Measurements from ENCODE around the gene LRRC25.
"Not testable (repeated sequence)": the region's sequence is repeated elsewhere in the genome, so short reads cannot be mapped to it uniquely, and the experiment has no call there.

Gene LRRC25

GRCh38 chr19:18385359-18385674 is 12.1 kb downstream of the LRRC25 start:
- in situ Hi-C loops (cut with HindIII; ENCODE audit: low sequenced_read_pairs): no loop called here

DNA sequence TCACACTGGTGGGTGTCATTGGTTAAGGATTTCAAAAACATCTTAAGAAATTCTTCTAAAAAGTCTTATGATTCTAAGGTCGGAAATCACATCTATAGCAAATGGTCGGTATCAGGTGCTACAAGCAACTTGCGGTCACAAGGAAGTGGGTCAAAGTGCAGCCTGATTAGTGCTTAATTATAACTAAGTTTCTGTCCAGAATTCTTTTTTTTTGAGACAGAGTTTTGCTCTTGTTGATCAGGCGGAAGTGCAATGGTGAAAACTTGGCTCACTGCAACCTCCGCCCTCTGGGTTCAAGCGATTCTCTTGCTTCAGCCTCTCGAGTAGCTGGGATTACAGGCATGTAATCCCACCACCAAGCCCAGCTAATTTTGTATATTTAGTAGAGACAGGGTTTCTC is 12.6 kb downstream of the LRRC25 start:
- in situ Hi-C loops (cut with HindIII; ENCODE audit: low sequenced_read_pairs): no loop called here

DNA sequence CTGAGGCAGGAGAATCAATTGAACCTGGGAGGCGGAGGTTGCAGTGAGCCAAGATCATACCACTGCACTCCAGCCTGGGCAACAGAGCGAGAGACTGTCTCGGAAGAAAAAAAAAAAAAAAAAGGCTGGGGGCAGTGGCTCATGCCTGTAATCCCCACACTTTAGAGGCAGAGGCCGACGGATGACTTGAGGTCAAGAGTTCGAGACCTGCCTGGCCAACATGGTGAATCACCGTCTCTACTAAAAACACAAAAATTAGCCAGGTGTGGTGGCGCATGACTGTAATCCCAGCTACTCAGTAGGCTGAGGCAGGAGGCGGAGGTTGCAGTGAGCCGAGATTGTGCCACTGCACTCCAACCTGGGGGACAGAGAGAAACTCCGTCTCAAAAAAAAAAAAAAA is 13.8 kb downstream of the LRRC25 start:
- in situ Hi-C loops (cut with HindIII; ENCODE audit: low sequenced_read_pairs): not testable (repeated sequence)

GRCh38 chr19:18380843-18381242 is 16.6 kb downstream of the LRRC25 start:
- in situ Hi-C loops (cut with HindIII; ENCODE audit: low sequenced_read_pairs): no loop called here

GRCh38 chr19:18379803-18380747 is 17.3 kb downstream of the LRRC25 start:
- in situ Hi-C loops (cut with HindIII; ENCODE audit: low sequenced_read_pairs): no loop called here

DNA sequence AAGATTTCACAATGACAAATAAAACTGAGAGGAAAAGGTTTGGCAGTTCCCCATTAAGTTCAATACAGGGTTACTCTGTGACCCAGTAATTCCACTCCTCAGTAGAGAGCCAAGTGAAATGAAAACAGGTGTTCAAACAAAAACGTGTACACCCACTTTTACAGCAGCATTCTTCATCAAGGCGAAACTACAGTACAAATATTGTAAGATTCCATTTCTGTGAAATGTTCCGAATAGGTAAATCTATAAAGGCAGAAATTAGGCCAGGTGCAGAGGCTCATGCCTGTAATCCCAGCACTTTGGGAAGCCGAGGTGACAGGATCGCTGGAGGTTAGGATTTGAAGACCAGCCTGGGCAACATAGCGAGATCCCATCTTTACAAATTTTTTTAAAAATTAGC is 20.4 kb downstream of the LRRC25 start:
- in situ Hi-C loops (cut with HindIII; ENCODE audit: low sequenced_read_pairs): no loop called here

DNA sequence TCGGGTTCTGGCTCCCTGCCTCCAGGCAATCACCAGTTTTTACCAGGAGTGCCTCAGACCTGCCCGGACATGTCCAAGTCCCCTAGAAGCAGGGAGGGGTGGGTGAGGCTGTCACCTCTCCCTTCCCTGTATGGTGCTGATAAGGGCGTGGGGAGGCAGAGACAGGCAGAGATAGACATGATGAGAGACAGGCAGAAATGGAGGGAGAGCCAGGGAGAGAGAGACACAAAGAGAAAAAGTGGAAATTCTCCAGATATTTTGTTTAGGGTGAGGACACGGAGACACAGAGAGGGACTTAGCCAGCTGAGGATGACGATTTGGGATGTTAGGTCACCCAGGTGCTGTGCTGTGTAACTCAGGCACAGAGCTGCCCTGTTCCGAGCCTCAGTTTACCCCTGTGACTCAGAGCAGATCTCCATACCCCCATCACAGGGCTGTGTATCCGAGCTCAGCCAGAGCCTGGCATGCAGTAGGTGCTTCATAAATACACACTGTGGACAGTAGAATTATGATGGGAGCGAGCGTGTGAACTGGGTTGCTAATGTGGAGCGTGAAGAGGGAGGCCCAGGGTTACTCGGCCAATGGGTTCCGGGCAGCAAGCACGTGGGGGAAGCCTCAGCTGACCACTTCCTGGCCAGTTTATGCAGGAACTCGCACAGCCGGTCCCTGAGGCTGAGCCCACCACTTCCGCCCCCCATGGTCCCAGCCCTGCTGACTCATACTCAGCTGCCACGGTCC is 23.4 kb downstream of the LRRC25 start:
- in situ Hi-C loops (cut with HindIII; ENCODE audit: low sequenced_read_pairs): no loop called here

DNA sequence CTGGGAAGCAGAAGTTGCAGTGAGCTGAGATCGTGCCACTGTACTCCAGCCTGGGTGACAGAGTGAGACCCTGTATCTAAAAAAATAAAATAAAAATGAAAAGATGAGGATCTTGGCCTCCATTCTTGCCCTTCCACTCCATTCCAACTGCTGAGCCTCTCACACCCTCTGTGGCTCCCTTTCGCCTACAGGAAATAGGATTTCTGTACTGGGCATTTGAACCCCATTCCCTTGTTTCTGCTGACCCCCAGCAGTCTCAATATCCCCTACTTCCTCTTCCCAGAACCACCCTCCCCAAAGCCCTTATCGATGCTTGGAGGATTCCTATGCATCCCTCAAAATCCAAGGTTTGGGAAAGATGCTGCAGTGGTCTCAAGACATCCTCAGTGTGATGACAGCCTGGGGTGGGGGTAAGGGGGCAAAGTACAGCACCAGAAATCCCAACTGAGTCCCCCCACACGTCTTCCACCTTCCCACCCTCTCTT is 24.0 kb downstream of the LRRC25 start:
- in situ Hi-C loops (cut with HindIII; ENCODE audit: low sequenced_read_pairs): no loop called here

DNA sequence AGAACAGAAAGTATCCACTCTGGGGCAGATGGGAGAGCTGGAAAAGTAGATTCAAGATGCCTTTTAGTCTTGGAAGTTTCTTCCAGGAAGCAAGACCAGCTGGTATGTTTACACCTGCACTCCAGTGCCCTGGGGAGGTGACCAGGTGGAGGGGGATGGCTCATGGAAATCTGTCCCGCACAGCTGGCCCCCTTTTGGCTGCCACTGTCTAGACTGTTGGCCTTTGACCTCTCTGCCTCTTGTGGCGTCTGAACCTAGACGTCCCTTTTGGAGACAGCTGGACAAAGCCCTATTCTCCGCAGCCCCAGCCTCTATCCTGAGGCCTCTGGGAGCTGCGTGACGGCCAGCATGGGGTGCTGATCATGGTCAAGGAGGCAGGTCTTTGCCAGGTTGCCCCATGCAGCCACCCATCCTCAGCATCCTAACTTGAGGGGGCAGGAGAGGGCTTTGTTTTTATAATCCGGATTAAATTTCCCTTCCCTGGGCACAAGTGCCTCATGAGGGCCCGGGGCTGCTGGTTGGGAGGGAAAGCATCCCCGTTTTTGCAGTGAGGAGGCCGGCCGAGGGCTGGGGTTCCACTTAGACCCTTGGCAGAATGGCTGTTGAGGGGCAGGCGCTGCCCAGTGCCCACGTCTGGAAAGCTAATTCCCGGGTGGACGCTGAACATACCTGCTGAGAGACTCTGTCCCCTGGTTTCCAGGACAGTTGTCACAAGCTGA is 28.8 kb downstream of the LRRC25 start:
- in situ Hi-C loops (cut with HindIII; ENCODE audit: low sequenced_read_pairs): no loop called here

- in situ Hi-C loops (cut with HindIII; ENCODE audit: low sequenced_read_pairs): no loop called here
Measured at GRCh38 chr19:18366021-18366435, 31.4 kb downstream of the LRRC25 start.

DNA sequence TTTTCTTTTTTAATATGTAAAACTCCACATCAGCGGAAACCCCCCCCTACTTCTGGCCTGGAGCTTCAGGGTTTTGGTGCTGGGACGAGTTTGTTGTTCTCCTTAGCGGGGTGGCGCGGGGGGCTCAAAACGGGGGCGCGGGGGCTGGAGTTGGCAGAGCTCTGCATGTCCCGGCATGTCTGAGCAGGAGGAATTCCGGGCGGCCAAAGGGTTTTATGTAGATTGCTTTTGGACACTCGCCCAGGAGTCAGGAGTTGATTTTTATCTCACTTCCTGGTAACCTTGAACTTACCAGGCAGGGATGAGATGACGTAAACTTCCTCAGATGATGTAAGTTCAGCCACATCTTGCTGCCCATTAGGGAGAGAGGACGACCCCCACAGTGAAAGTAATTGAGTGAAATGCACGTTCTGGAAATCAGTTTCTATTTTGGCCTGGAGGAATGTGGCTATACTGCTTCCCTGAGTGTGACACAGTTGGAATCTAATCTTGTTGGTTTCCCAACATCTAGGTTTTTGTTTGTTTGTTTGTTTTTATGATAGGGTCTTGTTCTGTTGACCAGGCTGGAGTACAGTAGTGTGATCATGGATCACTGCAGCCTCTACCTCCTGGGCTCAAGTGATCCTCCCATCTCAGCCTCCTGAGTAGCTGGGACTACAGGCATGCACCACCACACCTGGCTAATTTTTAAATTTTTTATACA is 32.4 kb downstream of the LRRC25 start:
- in situ Hi-C loops (cut with HindIII; ENCODE audit: low sequenced_read_pairs): no loop called here

DNA sequence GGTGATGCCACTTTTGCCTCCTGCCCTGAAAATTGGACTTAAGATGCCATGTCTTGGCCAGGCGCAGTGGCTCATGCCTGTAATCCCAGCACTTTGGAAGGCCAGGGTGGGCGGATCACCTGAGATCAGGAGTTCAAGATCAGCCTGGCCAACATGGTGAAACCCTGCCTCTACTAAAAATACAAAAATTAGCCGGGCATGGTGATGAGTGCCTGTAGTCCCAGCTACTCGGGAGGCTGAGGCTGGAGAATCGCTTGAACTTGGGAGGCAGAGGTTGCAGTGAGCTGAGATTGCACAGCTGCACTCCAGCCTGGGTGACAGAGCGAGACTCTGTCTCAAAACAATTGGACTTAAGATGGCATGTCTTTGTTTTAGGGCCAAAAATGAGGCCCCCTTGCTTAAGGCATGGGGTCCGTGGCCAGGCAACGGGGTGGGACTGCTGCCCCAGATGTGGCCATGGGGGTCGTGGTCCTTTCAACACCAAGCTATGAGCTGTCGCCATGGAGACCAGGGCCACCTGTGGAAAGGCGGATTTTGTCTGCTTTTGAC is 33.1 kb downstream of the LRRC25 start:
- in situ Hi-C loops (cut with HindIII; ENCODE audit: low sequenced_read_pairs): not testable (repeated sequence)

GRCh38 chr19:18363787-18364186 is 33.6 kb downstream of the LRRC25 start:
- in situ Hi-C loops (cut with HindIII; ENCODE audit: low sequenced_read_pairs): no loop called here

DNA sequence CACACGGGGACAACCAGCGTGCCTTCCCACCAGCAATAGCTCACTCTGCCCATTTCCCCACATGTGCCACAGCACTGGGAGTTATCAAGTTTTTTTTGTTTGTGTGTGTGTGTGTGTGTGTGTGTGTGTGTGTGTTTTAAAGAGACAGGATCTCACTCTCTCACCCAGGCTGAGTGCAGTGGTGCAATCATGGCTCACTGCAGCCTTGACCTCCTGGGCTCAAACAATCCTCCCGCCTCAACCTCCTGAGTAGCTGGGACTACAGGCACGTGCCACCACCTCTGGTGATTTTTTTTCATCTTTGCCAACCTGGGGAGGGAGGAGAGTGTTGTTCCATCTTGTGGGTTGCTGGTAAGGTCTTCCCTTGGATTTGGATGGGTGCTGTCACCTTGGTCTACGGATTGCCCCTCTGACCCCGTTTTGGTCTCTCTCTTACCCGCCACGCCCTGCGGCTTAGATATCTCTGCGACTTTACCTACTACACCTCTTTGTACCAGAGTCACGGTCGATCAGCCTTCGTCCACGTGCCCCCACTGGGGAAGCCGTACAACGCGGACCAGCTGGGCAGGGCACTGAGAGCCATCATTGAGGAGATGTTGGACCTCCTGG is 34.4 kb downstream of the LRRC25 start:
- in situ Hi-C loops (cut with HindIII; ENCODE audit: low sequenced_read_pairs): no loop called here

DNA sequence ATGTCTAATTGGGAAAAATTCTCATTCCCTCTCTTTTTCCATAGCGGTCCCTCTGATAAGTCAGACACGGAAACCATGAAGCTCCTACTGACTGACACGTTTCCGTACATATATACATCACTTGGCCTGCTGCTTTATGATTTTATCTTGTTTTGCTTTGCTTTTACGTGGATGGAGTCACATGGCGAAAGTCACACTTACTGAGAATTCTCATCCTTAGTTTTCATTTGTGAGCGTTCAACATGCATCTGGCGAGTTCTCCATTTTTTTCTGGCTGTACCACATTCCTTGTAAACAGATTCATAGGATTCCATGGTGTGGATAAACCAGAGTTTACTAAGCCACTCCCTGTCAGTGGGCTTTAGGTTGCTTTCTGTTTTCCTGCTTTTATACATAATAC is 35.8 kb downstream of the LRRC25 start:
- in situ Hi-C loops (cut with HindIII; ENCODE audit: low sequenced_read_pairs): no loop called here

DNA sequence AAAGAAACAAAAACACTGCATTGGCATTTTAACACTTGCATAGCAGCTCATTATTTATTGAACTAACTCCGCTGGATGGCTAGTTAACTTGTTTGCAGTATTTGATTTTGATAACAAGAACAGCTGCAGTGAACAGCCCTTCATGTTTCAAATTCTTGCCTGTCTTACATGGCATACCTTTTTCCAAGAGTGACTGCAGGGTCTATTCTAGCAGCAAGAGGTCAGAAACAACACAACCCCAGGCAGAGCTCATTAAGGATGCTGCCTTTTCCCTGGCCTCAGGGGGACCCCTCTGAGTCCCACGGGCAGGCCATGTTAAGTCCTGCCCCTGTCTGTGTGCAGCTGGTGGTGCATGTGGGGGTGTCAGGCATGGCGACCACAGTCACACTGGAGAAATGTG is 40.4 kb downstream of the LRRC25 start:
- in situ Hi-C loops (cut with HindIII; ENCODE audit: low sequenced_read_pairs): no loop called here

DNA sequence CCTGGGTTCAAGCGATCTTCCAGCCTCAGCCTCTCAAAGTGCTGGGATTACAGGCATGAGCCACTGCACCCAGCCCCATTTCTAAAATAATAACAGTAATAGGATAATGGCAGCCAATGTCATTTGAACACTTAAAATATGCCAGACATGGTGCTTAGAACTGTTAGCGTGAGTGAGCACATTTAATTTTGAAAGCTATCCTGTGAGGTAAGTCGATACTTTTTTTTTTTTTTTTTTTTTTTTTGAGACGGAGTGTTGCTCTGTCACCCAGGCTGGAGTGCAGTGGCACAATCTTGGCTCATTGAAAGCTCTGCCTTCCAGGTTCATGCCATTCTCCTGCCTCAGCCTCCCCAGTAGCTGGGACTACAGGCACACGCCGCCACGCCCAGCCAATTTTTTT is 42.7 kb downstream of the LRRC25 start:
- in situ Hi-C loops (cut with HindIII; ENCODE audit: low sequenced_read_pairs): not testable (repeated sequence)

DNA sequence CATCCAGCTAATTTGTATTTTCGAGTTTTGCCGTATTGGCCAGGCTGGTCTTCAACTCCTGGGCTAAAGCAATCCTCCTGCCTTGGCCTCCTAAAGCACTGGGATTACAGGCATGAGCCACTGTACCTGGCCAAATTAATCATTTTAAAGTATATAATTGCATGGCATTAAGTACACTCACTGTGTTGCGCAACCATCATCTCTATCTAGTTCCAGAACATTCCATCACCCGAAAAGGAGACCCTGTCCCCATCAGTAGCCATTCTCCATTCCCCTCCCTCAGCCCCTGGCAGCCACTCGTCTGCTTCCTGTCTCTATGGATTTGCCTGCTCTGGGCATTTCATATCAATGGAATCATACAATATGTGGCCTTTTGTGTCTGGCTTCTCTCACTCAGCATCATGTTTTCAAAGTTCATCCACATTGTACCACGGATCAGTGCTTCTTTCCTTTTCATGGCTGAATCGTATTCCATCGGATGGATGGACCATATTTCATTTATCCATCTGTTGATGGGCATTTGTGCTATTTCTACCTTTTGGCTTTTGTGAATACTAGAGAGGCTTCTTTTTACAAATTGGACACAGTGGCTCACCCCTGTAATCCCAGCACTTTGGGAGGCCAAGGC is 43.9 kb downstream of the LRRC25 start:
- in situ Hi-C loops (cut with HindIII; ENCODE audit: low sequenced_read_pairs): no loop called here

- in situ Hi-C loops (cut with HindIII; ENCODE audit: low sequenced_read_pairs): no loop called here
Measured at GRCh38 chr19:18351544-18351943, 45.9 kb downstream of the LRRC25 start.

DNA sequence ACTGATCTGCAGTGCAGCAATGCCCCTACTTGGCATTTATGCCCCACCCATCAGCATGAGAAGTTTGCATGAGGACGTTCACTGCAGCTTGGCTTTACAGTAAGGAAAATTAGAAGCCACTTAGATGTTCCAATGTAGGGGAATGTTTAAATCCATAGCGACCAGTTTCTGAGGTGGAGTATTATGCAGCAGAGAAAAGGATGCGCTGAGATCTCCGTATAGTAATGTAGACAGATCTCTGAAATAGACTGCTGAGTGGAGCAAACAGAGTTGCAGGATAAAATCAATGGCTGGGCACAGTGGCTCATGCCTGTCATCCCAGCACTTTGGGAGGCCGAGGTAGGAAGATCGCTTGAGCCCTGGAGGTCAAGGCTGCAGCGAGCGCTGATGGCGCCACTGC is 46.9 kb downstream of the LRRC25 start:
- in situ Hi-C loops (cut with HindIII; ENCODE audit: low sequenced_read_pairs): no loop called here

Measured in endothelial cell of hepatic sinusoid (primary cell).